Activated CD4-positive, alpha-beta memory T cell treated with anti-CD3 and anti-CD28 coated beads, Interleukin-2, amount 10 ng/mL, durations not matched to agents 7 days and 5 days (primary cell): ENCODE measurements around the gene PDK2. TPM values are rescaled to one million over a fixed set of nuclear protein-coding genes. Genes with fewer than 3 reads are reported as not detected.
A peak's percentile ranks its signal among the peaks of the same experiment; 100 is the strongest.

Experiments
- CTCF ChIA-PET: fragments of 350-600 bp; sonication (Branson Sonifier 250); formaldehyde crosslinking; loops from one replicate; lab custom pipeline; 2021; ENCODE audit warnings: antibody characterized with exemption, inconsistent platforms; lab: Charles Lee
- POLR2A ChIA-PET: fragments of 350-600 bp; sonication (Branson Sonifier 250); formaldehyde crosslinking; loops from one replicate; lab custom pipeline; 2021; ENCODE audit warnings: antibody characterized with exemption; lab: Charles Lee
- DNase-seq: peaks from one replicate; pipeline ENCODE4 v3.0.0-alpha.2; 2020
- H3K27ac Mint-ChIP-seq: one replicate; pipeline ENCODE4 v1.8.0; 2021; ENCODE audit warnings: mild to moderate bottlenecking, mixed read lengths
- H3K27me3 Mint-ChIP-seq: one replicate; pipeline ENCODE4 v1.8.0; 2021; ENCODE audit warnings: mixed read lengths
- H3K36me3 Mint-ChIP-seq: one replicate; pipeline ENCODE4 v1.8.0; 2021; ENCODE audit warnings: low read depth, mixed read lengths
- H3K4me1 Mint-ChIP-seq: one replicate; pipeline ENCODE4 v1.8.0; 2021; ENCODE audit warnings: mixed read lengths
- H3K4me3 Mint-ChIP-seq: one replicate; pipeline ENCODE4 v1.8.0; 2021; ENCODE audit warnings: mild to moderate bottlenecking, mixed read lengths
- H3K9me3 Mint-ChIP-seq: one replicate; pipeline ENCODE4 v1.8.0; 2021; ENCODE audit warnings: mixed read lengths
- total RNA-seq, 2 experiments: library from RNA; stranded (reverse); gene quantifications; one replicate each; pipeline ENCODE4 v1.2.3, GENCODE V29; 2021

The PDK2 gene
- total RNA-seq, 2 experiments from 2014 or later: 19.6 to 23.4 TPM

- peaks cover 60% of the 10 kb centered on the region for H3K27me3 Mint-ChIP-seq
- H3K4me1 Mint-ChIP-seq: peaks cover 7% of the 10 kb centered on the region
- no peaks in the 10 kb centered on the region for H3K9me3 Mint-ChIP-seq
- H3K27ac Mint-ChIP-seq: no peak overlapping the region
- no peak for DNase-seq
- ChIA-PET POLR2A (interaction anchor here (0.9 to 1.6 kb wide), 5 partner anchors 14 to 31 kb away, joined by 3 to 4 read pairs (median 3); no protein-coding TSS in a partner anchor), CTCF (interaction anchor here (0.9 to 5.3 kb wide), 8 partner anchors 9 to 63 kb away, joined by 3 to 48 read pairs (median 4); partner anchors contain the start of gene PDK2)
- H3K36me3 Mint-ChIP-seq: no peaks in the 10 kb centered on the region
- H3K4me3 Mint-ChIP-seq: no peak overlapping the region
These were observed 23.1 kb downstream of the PDK2 start for GRCh38 chr17:50118076-50118827.

GRCh38 chr17:50118828-50119218, 23.7 kb downstream of the PDK2 start:
- Mint-ChIP-seq H3K4me1 (peaks cover 7% of the 10 kb centered on the region), H3K9me3 (no peaks in the 10 kb centered on the region), H3K36me3 (no peaks in the 10 kb centered on the region), H3K27me3 (peaks cover 60% of the 10 kb centered on the region), H3K4me3 (no peak overlapping the region), H3K27ac (no peak overlapping the region)
- CTCF ChIA-PET: interaction anchor here (0.7 to 1.4 kb wide), 5 partner anchors 10 to 83 kb away, joined by 3 to 7 read pairs (median 3); partner anchors contain the start of gene COL1A1
- POLR2A ChIA-PET: interaction anchor here (0.9 kb wide), 3 partner anchors 12 to 31 kb away, joined by 3 read pairs; no protein-coding TSS in a partner anchor
- DNase-seq: no peak

GRCh38 chr17:50120475-50121253, 25.5 kb downstream of the PDK2 start:
- H3K9me3 Mint-ChIP-seq: no peaks in the 10 kb centered on the region
- CTCF ChIA-PET: interaction anchor here (1.3 kb wide), 1 partner anchor 31 kb away, joined by 4 read pairs; no protein-coding TSS in a partner anchor
- no peak overlapping the region for H3K4me3 Mint-ChIP-seq
- H3K36me3 Mint-ChIP-seq: no peaks in the 10 kb centered on the region
- POLR2A ChIA-PET: interaction anchor here (1.3 kb wide), 1 partner anchor 40 kb away, joined by 3 read pairs; no protein-coding TSS in a partner anchor
- H3K4me1 Mint-ChIP-seq: peaks cover 7% of the 10 kb centered on the region
- no peak overlapping the region for H3K27ac Mint-ChIP-seq
- no peak for DNase-seq
- H3K27me3 Mint-ChIP-seq: peaks cover 58% of the 10 kb centered on the region

- Mint-ChIP-seq H3K4me3 (no peak overlapping the region), H3K9me3 (no peaks in the 10 kb centered on the region), H3K27me3 (peaks cover 51% of the 10 kb centered on the region), H3K36me3 (no peaks in the 10 kb centered on the region), H3K4me1 (peaks cover 5% of the 10 kb centered on the region), H3K27ac (no peak overlapping the region)
- CTCF ChIA-PET: interaction anchor here (1.0 to 2.3 kb wide), 5 partner anchors 8 to 77 kb away, joined by 3 to 9 read pairs (median 4); no protein-coding TSS in a partner anchor
- POLR2A ChIA-PET: interaction anchor here (1.4 kb wide), 1 partner anchor 10 kb away, joined by 5 read pairs; no protein-coding TSS in a partner anchor
- DNase-seq: no peak
These were observed 27.8 kb downstream of the PDK2 start for GRCh38 chr17:50122945-50123344.

GRCh38 chr17:50123649-50124349, 28.6 kb downstream of the PDK2 start:
- Mint-ChIP-seq H3K27ac (no peak overlapping the region), H3K4me1 (peaks cover 12% of the 10 kb centered on the region), H3K9me3 (no peaks in the 10 kb centered on the region), H3K27me3 (peaks cover 52% of the 10 kb centered on the region), H3K4me3 (no peak overlapping the region), H3K36me3 (no peaks in the 10 kb centered on the region)
- DNase-seq: no peak
- ChIA-PET CTCF (interaction anchor here (1.0 to 2.3 kb wide), 3 partner anchors 10 to 76 kb away, joined by 4 to 9 read pairs (median 5); no protein-coding TSS in a partner anchor), POLR2A (interaction anchor here (1.4 kb wide), 1 partner anchor 11 kb away, joined by 5 read pairs; no protein-coding TSS in a partner anchor)

- Mint-ChIP-seq H3K36me3 (no peaks in the 10 kb centered on the region), H3K9me3 (no peaks in the 10 kb centered on the region), H3K27me3 (peaks cover 44% of the 10 kb centered on the region), H3K27ac (no peak overlapping the region), H3K4me3 (no peak overlapping the region), H3K4me1 (peaks cover 15% of the 10 kb centered on the region)
- ChIA-PET POLR2A (no interaction called here), CTCF (no interaction called here)
- DNase-seq: no peak
These were observed 30.4 kb downstream of the PDK2 start for GRCh38 chr17:50125420-50125997.

- Mint-ChIP-seq H3K27me3 (peaks cover 40% of the 10 kb centered on the region), H3K9me3 (no peaks in the 10 kb centered on the region), H3K4me1 (peaks cover 36% of the 10 kb centered on the region), H3K4me3 (no peak overlapping the region), H3K36me3 (peaks cover 16% of the 10 kb centered on the region), H3K27ac (no peak overlapping the region)
- CTCF ChIA-PET: interaction anchor here (0.7 to 1.2 kb wide), 2 partner anchors 10 to 34 kb away, joined by 3 to 4 read pairs; no protein-coding TSS in a partner anchor
- POLR2A ChIA-PET: no interaction called here
- DNase-seq: no peak
These were observed 32.7 kb downstream of the PDK2 start for GRCh38 chr17:50127697-50128361.

- Mint-ChIP-seq H3K27me3 (peaks cover 37% of the 10 kb centered on the region), H3K4me1 (peaks cover 36% of the 10 kb centered on the region), H3K4me3 (peak overlapping the region; percentile 38), H3K36me3 (peaks cover 23% of the 10 kb centered on the region), H3K27ac (no peak overlapping the region), H3K9me3 (no peaks in the 10 kb centered on the region)
- DNase-seq: no peak
- ChIA-PET CTCF (no interaction called here), POLR2A (interaction anchor here (1.4 kb wide), 1 partner anchor 12 kb away, joined by 3 read pairs; no protein-coding TSS in a partner anchor)
These were observed 33.5 kb downstream of the PDK2 start for GRCh38 chr17:50128441-50129352.

GRCh38 chr17:50129353-50129727, 34.2 kb downstream of the PDK2 start:
- CTCF ChIA-PET: interaction anchor here (2.0 to 3.0 kb wide), 2 partner anchors 12 to 35 kb away, joined by 7 to 14 read pairs; partner anchors contain the start of gene PDK2
- Mint-ChIP-seq H3K9me3 (no peaks in the 10 kb centered on the region), H3K36me3 (peaks cover 27% of the 10 kb centered on the region), H3K4me1 (peaks cover 38% of the 10 kb centered on the region), H3K4me3 (peak overlapping the region; percentile 71), H3K27ac (no peak overlapping the region), H3K27me3 (peaks cover 37% of the 10 kb centered on the region)
- DNase-seq: no peak
- POLR2A ChIA-PET: interaction anchor here (0.6 to 2.0 kb wide), 4 partner anchors 10 to 157 kb away, joined by 3 to 8 read pairs (median 5); no protein-coding TSS in a partner anchor

GRCh38 chr17:50129728-50130558, 34.8 kb downstream of the PDK2 start, which contains the start of gene SAMD14:
SAMD14 (minus strand) TSS chr17:50130160; CDS start chr17:50124959, 5,201 bp downstream.
- Mint-ChIP-seq H3K27me3 (peaks cover 37% of the 10 kb centered on the region), H3K4me1 (peaks cover 38% of the 10 kb centered on the region), H3K27ac (peak within 1 kb of the TSS; percentile 45), H3K36me3 (peaks cover 29% of the 10 kb centered on the region), H3K9me3 (no peaks in the 10 kb centered on the region), H3K4me3 (peak within 1 kb of the TSS; percentile 71)
- peak; percentile 50 for DNase-seq
- ChIA-PET CTCF (interaction anchor here (0.6 to 3.0 kb wide), 4 partner anchors 13 to 1522 kb away, joined by 3 to 14 read pairs (median 6); partner anchors contain the start of gene PDK2), POLR2A (interaction anchor here (0.6 to 2.0 kb wide), 7 partner anchors 9 to 157 kb away, joined by 3 to 11 read pairs (median 3); no protein-coding TSS in a partner anchor)
